Endometrial microvascular endothelial cells (primary cell): ENCODE data around the gene RSPO3. TPM values are rescaled to one million over a fixed set of nuclear protein-coding genes. Genes with fewer than 3 reads are reported as not detected.
"Not testable (repeated sequence)": the region's sequence is repeated elsewhere in the genome, so short reads cannot be mapped to it uniquely, and the experiment has no call there.

Source experiments
- in situ Hi-C: cut with HindIII; loops from 2 replicates; pipeline ENCODE4 v1.10.0; 2017; ENCODE audit warnings: low sequenced_read_pairs, low pct_unique_long_range_greater_than_20kb; ENCODE audit errors: inconsistent ontology term
- total RNA-seq: library from RNA; depleted of rRNA; stranded (reverse); fragments of >200 nt; gene quantifications from one replicate; pipeline ENCODE4 v1.2.3, GENCODE V29; 2015; ENCODE audit errors: inconsistent ontology term

Gene RSPO3
- total RNA-seq, 1 donor from 2014 or later: 0.37 TPM

DNA sequence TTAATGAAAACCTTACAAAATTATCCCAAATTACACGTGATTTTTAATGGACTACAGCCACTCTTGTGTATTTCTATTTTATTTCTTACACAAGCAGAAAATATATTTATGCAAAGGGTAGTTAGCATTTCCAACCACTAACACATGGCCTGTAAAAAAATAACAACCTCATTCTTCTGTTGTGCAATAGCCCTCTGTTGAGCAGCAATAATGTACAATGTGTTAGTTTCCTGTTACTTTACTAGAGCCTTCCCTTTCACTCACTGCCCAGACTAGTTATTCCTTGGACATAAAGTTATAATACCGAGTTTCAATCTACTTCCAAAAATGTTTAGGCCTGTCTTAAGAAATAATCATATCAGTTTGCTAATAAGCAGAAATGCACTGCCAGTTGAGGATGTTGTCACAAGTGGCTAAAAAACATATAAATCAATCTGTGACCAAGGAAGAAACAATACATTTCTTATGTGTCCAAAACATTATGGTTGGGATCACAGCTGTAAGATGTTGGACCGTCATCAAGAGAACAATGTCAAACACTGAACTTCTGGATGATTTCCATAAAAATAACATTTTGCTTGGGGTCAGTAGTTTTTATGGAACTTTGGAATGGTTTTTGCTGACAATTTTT is 74.6 kb downstream of the RSPO3 start:
- in situ Hi-C loops: no loop called here

DNA sequence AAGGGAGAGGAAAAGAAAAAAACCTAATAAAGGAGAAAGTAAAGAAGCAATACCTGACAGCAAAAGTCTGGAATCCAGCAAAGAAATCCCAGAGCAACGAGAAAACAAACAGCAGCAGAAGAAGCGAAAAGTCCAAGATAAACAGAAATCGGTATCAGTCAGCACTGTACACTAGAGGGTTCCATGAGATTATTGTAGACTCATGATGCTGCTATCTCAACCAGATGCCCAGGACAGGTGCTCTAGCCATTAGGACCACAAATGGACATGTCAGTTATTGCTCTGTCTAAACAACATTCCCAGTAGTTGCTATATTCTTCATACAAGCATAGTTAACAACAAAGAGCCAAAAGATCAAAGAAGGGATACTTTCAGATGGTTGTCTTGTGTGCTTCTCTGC is 77.4 kb downstream of the RSPO3 start:
- in situ Hi-C loops: no loop called here

- in situ Hi-C loops: no loop called here
Observed at GRCh38 chr6:127198549-127198948, 80.1 kb downstream of the RSPO3 start.

DNA sequence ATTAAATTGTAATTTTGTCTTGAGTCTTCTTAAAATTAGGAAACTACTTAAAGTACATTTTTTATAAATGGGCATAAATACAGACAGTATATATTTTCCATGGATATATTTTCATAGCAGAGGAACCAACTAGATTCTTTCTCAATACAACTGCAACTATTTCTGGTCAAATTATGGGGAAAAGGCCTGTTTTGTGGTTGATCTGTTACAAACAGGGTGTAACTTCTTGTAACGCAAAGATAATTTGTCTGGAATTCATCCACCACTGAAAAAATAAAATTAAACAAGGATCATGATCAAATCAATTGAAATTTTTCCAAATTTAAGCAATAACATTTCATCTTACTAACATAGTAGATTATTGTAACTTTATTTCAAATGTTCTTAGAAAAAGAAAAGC is 81.0 kb downstream of the RSPO3 start:
- in situ Hi-C loops: no loop called here

- in situ Hi-C loops: no loop called here
Observed at GRCh38 chr6:127200114-127200513, 81.6 kb downstream of the RSPO3 start.

- in situ Hi-C loops: no loop called here
Observed at GRCh38 chr6:127201321-127201720, 82.8 kb downstream of the RSPO3 start.

GRCh38 chr6:127202676-127203075 is 84.2 kb downstream of the RSPO3 start:
- in situ Hi-C loops: no loop called here

DNA sequence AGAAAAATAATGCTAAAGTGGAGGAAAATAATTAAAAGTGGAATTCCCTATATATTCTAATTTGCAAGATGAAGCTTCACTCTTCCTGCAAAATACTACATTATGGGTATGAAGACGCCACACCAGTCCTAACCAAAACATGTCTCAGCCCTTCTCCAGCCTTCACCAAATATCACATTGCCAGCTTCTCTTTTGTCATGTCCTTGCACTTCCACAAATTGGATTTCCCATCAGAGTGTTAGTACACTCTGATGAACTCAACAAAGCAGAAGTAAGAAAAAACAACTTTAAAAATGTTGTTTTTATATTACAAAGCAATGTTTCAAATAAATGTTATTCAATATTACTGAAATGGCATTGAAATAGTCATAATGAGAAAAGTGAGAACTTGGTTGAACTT is 85.8 kb downstream of the RSPO3 start:
- in situ Hi-C loops: no loop called here

GRCh38 chr6:127205036-127205435 is 86.6 kb downstream of the RSPO3 start:
- in situ Hi-C loops: no loop called here

DNA sequence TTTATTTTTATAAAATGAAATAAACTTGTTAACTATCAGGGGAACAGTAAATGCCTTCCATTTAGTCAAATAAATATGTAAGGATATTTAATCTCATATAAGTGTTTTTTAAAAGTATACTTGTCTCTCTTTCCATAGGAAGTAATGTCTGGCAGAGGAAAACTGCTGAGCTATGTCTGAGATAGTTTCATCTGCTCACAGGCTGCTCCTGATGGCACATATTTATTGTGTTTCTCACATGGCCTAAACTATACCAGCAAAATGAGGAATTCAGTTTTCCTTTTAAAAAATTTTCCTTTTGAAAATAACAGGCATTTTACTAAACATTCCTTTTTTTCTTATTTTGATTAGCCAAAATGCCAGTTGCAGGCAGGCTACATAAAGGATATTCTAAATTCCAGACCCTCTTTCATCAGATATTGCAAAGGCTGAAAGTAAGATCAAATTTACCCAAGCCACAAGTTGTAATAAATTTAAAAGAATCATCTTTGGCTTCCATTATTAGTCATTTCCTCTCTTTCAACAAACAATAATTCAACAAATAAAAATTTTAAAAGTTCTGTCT is 88.1 kb downstream of the RSPO3 start:
- in situ Hi-C loops: no loop called here

DNA sequence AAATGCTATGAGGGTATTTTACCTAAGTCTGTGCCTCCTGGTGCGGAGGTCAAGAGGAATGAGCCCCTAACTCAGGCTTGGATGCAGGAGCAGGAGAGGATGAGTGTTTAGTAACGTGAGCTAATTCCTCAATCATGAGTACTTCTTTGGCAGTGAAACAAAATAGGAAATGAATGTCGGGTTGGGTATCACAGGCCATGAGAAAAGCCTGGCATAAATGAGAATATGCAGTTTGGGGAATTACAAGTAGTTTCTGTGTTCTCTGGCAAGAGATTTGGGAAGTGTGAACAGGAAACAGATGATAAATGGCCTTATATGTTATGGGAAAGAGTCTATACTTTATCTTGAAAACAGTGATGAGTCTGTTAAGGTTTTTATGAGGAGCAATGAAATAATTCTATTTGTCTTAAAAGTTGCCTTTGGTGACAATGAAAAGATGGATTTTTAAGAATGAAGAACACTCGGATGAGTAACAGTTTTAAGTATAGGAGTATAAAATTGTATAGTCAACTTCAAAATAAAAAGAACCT is 89.2 kb downstream of the RSPO3 start:
- in situ Hi-C loops: no loop called here

DNA sequence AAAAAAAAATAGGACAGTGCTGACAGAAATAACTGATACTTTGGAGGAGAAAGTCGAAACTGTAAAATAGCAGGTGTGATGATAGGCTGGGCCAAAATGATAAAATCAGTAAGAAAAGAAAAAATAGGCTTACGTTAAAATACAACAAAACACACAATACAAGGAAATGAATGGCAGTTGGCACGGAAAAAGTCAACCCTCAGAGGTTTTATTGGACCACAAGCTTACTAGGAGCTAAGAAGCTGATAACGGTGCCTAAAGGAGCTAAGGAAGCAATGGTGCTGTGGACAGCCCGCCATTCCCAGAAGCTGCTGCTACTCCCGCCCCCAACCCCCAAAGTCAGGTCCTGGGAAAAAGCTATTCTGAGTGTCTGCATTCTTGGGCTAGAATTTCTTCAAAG is 92.3 kb downstream of the RSPO3 start:
- in situ Hi-C loops: no loop called here

DNA sequence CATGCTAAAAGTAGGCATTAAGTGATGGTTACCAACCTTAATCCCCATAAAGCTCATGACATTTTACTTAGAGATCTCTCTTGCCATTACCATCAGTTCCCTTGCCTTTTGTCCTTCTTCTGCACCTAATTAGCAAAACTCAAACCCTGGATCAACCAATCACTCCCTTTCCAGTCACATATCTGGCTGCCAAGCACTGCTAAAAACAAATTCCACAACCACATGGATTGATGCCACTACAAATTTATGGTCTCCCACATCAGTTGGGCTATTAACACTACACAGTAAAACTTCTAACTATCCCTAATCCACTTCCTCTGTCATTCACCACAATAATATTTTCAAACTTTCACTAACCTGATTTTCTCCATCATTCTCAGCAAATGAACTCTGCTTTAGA is 93.9 kb downstream of the RSPO3 start:
- in situ Hi-C loops: no loop called here

DNA sequence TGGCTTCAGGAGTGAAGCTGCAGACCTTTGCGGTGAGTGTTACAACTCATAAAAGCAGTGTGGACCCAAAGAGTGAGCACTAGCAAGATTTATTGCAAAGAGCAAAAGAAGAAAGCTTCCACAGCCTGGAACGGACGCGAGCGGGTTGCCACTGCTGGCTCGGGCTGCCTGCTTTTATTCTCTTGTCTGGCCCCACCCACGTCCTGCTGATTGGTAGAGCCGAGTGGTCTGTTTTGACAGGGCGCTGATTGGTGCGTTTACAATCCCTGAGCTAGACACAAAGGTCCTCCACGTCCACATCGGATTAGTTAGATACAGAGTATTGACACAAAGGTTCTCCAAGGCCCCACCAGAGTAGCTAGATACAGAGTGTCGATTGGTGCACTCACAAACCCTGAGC is 95.6 kb downstream of the RSPO3 start:
- in situ Hi-C loops: not testable (repeated sequence)

DNA sequence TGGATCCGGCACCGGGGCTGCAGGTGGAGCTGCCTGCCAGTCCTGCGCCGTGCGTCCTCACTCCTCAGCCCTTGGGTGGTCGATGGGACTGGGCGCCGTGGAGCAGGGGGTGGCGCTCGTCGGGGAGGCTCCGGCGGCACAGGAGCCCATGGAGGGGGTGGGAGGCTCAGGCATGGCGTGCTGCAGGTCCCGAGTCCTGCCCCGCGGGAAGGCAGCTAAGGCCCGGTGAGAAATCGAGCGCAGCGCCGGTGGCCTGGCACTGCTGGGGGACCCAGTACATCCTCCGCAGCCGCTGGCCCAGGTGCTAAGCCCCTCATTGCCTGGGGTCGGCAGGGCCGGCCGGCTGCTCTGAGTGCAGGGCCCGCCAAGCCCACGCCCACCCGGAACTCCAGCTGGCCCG is 96.1 kb downstream of the RSPO3 start:
- in situ Hi-C loops: not testable (repeated sequence)

- in situ Hi-C loops: no loop called here
Observed at GRCh38 chr6:127215931-127216330, 97.5 kb downstream of the RSPO3 start.

- in situ Hi-C loops: no loop called here
Observed at GRCh38 chr6:127216810-127217789, 98.6 kb downstream of the RSPO3 start.

GRCh38 chr6:127219869-127220268 is 101.4 kb downstream of the RSPO3 start:
- in situ Hi-C loops: no loop called here

- in situ Hi-C loops: no loop called here
Observed at GRCh38 chr6:127221201-127221600, 102.7 kb downstream of the RSPO3 start.

DNA sequence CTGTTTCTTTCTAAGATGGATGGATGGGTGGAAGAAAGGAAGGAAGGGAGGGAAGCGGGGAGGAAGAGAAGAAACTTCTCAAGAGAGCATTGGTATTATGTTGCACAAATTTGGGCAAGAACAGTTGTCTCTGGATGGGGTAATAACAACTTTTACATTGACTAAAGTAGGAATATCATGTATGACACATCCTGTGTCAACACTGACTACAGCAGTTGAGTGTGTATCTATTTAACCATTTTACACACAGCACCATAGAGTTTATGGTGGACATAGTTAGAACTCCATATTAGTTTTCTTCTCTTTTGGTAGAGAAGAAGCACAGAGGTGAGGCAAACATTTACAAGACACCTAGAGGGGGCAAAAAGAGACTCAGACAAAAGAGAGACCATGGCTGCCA is 103.9 kb downstream of the RSPO3 start:
- in situ Hi-C loops: no loop called here
